Sigmoid colon (tissue), 3 donors: Measurements from ENCODE around the gene HELZ2.

ENCODE experiments used
- CTCF ChIP-seq, 4 experiments: fragments of 450-650 bp in 3 of 4; fragments of 200-600 bp in 1 of 4; IDR thresholded peaks; one replicate each; pipeline ENCODE4 v1.5.1; 2016 to 2019; ENCODE audit warnings: antibody characterized with exemption in 4 of 4, mild to moderate bottlenecking in 3 of 4, moderate library complexity in 2 of 4
- POLR2A ChIP-seq, 2 donors: fragments of 450-650 bp; IDR thresholded peaks; one replicate each; pipeline ENCODE4 v1.6.1; 2016; ENCODE audit warnings: antibody characterized with exemption in 2 of 2, mild to moderate bottlenecking in 2 of 2, moderate library complexity in 2 of 2

GRCh38 chr20:63530788-63531160 is 43.3 kb downstream of the HELZ2 start:
- no peak for TF ChIP-seq CTCF (IDR thresholded peaks at IDR 0.05)
- TF ChIP-seq POLR2A (IDR thresholded peaks at IDR 0.05) = no peak
